ENCODE data around the gene MSANTD2.

- no peak for TF ChIP-seq CTCF (IDR thresholded peaks at IDR 0.05)
- TF ChIP-seq POLR2A (IDR thresholded peaks at IDR 0.05): no peak
Measured at GRCh38 chr11:124756033-124756752, 44.0 kb downstream of the MSANTD2 start.

Data from esophagus squamous epithelium (tissue), 4 donors.